GM04503 (cell line): ENCODE data around the gene TRAT1.

Experiments used
- DNase-seq: peaks from one replicate; pipeline ENCODE4 v3.0.0-alpha.2; 2012; ENCODE audit warnings: low read depth

The TRAT1 gene

GRCh38 chr3:108861401-108861800, 38.8 kb downstream of the TRAT1 start:
- no peak for DNase-seq

DNA sequence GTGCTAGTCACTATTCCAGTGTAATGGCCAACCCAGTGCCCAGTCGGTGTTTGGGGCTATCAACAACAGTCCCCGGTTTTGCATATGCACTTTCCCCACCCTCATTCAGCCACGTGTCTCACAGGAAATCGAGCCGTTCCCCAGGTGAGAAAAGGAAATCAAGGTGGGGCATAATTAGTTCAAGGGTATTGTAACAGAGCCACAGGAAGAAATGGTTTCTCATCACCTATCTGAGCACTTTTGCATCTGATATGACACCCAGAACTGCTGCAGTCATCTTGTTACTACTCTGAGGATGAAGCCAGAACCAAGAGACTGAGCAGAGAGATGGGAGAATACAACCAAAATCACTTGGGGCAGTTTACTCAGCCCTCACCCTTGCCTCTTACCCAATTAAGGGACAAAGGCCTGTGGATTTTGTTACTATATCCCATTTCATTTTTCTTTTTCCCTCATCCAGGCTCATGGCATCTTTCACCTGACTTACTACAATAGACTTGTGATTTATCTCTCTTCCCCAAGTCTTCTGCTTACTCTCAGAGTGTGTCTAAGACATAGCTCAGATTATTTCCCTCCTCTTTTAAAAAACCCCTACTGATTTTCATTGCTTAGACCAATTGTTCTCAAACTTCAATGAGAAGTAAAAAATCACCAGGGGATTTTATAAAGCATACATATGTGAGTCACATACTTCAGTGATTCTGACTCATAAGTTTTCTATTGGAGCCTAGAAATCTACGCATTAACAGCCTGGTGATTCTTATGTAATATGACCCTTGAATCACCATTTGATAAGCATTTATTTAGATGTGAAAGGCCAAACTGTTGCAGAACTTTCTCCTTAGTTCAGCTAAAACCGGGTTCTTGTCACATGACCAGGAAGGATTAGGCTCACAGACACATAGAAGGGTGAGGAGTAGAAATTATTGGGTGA, 40.5 kb downstream of the TRAT1 start:
- no peak for DNase-seq

GRCh38 chr3:108863799-108864135, 41.2 kb downstream of the TRAT1 start:
- no peak for DNase-seq

DNA sequence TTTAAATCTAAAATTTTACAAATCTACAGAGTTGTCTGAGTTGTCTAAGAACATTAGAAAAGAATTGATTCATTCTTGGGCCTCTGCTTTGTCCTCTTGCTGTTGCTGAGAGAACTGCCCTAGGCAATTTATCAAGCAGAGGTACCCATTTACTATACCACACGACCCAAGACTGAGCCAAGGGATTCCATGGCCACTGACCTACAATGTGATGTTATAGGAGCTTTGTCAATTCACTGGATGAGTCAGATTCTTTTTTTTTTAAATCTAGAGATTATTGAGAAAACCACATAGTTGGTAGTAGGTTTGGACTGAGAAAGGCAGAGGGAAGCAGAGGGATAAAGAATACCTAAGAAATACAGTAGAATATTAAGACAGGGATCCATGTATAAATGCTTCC, 55.3 kb downstream of the TRAT1 start:
- DNase-seq = no peak

DNA sequence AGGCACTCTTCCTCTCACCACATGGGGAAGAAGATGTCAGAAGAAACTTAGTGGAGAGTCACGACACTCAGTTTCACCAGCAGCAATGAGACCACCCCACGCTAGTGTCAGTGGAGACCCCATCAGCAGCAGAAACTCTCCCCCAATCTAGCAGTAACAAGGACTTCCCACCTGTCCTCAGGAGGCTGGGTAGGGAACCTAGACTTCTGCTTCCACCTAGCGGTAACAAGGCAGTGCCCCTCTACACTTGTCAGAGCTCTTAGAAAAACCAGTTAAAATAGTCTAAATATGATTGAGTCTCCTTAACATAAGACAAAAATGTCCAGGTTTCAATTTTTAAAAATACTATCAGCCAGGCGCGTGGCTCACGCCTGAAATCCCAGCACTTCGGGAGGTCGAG, 57.3 kb downstream of the TRAT1 start:
- DNase-seq = no peak

GRCh38 chr3:108882762-108883161, 60.2 kb downstream of the TRAT1 start:
- no peak for DNase-seq

DNA sequence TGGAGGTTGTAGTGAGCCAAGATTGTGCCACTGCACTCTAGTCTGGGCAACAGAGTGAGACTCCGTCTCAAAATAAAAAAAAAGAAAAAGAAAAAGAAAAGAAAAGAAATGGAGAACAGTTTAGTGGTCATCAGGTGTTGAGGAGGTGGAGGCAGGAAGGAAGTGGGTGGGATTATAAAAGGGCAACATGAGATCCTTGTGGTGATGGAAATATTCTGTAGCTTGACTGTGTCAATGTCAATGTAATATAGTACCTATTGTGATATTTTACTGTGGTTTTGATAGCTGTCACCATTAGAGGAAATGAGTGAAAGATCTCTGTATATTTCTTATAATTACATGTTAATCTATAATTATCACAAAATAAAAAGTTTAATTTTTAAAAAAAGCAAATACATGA, 60.8 kb downstream of the TRAT1 start:
- DNase-seq = no peak

GRCh38 chr3:108887121-108887520, 64.5 kb downstream of the TRAT1 start:
- no peak for DNase-seq

DNA sequence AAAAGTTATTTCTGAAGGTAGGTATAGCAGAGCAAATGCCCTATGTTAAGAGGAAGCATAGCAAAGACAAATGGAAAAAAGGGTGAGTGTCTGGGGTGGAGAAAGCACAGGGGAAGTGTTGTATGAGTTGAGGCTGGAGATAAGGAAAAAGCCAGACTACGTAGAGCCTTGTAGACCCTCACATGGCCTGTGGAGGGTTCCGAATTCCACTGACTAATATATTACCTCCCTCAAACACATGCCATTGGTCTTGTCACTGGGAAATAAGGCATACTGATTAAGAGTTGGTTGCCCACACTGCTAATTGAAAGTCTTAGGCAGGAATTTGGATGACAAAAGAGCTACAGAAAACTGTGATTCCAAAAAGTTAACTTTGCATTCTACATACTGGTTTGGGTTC, 65.2 kb downstream of the TRAT1 start:
- no peak for DNase-seq

DNA sequence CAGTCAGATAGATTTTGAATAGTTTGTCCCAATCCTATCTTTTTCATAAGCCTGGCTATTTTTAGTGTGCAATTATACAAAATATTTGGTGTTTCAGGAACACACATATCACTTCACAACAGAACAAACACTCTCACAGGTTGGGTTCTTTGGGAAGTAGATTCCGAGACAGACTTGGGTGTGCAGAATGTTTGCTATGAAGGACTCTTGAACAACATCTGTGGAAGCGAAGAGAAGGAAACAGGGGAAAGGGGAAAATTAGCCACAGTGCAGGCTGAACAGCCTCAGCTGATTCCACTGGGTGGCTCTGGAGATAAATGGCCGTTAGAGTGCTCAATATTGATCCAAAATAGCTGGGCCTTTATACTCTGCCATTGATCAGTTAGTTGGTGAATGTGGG, 69.2 kb downstream of the TRAT1 start:
- no peak for DNase-seq

- no peak for DNase-seq
Observed at GRCh38 chr3:108894981-108895380, 72.4 kb downstream of the TRAT1 start.

- no peak for DNase-seq
Observed at GRCh38 chr3:108897883-108898282, 75.3 kb downstream of the TRAT1 start.

DNA sequence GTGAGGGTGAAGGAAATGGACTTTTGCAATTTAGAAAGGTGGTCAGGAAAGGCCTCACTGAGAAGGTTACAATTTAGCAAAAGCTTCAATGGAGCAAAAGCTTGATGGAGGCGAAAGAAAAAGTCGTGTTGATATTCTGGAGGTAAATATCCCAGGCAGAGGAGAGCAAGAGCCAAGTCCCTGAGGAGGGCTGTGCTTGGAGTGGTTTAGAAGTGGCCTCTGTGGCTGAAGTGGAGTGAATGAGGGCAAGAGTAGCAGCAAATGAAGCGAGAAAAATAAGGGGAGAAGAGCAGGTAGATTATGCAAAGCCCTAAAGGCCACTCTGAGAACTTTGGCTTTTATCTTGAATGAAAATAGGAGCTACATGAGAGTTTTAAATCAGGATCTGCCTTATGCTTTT, 76.9 kb downstream of the TRAT1 start:
- DNase-seq = no peak
